NCI-H526 (cell line): ENCODE results near the gene HSP90B1.

ENCODE experiments used
- DNase-seq, 2 experiments: peaks; one replicate each; lab custom pipeline; 2025; lab: John Stamatoyannopoulos, UW

HSP90B1 gene

GRCh38 chr12:103973909-103974308, 43.7 kb downstream of the HSP90B1 start:
- DNase-seq: no peak

GRCh38 chr12:103975368-103975767, 45.2 kb downstream of the HSP90B1 start:
- DNase-seq: no peak

DNA sequence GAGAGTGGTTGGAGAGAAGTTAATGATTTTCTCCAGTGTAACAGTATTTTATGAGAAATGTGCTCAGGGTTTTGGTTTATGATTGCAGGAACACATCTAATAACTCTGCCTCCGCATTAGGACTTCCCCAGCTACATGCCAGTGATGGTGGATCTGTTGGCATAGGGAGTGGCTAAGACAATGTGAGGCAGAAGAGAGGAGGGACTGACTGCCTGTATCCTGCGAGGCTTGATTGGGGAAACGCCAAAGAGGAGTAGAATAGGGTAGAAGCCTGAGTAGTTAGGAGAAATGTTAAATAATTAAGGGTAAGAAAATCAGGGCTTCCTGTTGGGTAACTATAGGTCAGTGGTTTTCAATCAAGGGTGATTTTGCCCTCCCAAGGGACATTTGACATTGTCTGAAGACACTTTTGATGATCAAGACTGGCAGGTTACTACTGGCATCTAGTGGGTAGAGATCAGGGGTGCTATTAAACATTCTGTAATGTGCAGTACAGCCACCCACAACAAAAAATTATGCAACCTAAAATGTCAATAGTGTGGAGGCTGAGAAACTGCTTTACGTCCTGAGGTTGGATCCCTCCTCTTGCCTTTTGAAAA, 48.3 kb downstream of the HSP90B1 start:
- DNase-seq: no peak

GRCh38 chr12:103986829-103987228, 56.6 kb downstream of the HSP90B1 start:
- no peak for DNase-seq

- DNase-seq: no peak
These were observed 64.0 kb downstream of the HSP90B1 start for GRCh38 chr12:103994235-103994634.

- DNase-seq: no peak
These were observed 66.4 kb downstream of the HSP90B1 start for GRCh38 chr12:103996595-103996994.

GRCh38 chr12:103997286-103997900, 67.2 kb downstream of the HSP90B1 start:
- DNase-seq: no peak
